ENCODE data around the gene GOSR2. TPM values are rescaled to one million over a fixed set of nuclear protein-coding genes. Genes with fewer than 3 reads are reported as not detected.
A peak's percentile ranks its signal among the peaks of the same experiment; 100 is the strongest.

Gene GOSR2
- total and polyA plus RNA-seq, 2 of the 13 experiments (the other 11 are each of a cell fraction or from before 2014, with no cell fraction given) = 61.5 to 63.9 TPM

GRCh38 chr17:46943501-46944393 is 20.8 kb downstream of the GOSR2 start (continued):
- TF ChIP-seq SATB2 (CRISPR knock-in tag; IDR thresholded peaks at IDR 0.05) (peak; percentile 67; the same call in 1 of the 2 replicates), MYPOP (CRISPR knock-in tag; IDR thresholded peaks at IDR 0.05) (peak; percentile 85), GATA4 (IDR thresholded peaks at IDR 0.05; ENCODE audit: borderline replicate concordance, low read depth) (0 out of 2 replicates have a peak, but pooled peaks have one; percentile 33), THAP11 (CRISPR knock-in tag; IDR thresholded peaks at IDR 0.05) (peak; percentile 79), MXD1 (CRISPR knock-in tag; IDR thresholded peaks at IDR 0.05) (peak; percentile 90), ZKSCAN1 (IDR thresholded peaks at IDR 0.05; ENCODE audit: low read length) (peak; percentile 99), ZNF468 (CRISPR knock-in tag; IDR thresholded peaks at IDR 0.05) (no peak), ATF1 (CRISPR knock-in tag; IDR thresholded peaks at IDR 0.05) (no peak; the same call in 1 of the 2 replicates), NAIF1 (CRISPR knock-in tag; IDR thresholded peaks at IDR 0.05; ENCODE audit: borderline replicate concordance) (peak; percentile 97), GMEB1 (CRISPR knock-in tag; IDR thresholded peaks at IDR 0.05; ENCODE audit: borderline replicate concordance) (peak; percentile 58), ZKSCAN8 (CRISPR knock-in tag; IDR thresholded peaks at IDR 0.05; ENCODE audit: borderline replicate concordance) (peak; percentile 91), ZFP82 (CRISPR knock-in tag; IDR thresholded peaks at IDR 0.05; ENCODE audit: borderline replicate concordance) (peak; percentile 86; the same call in 1 of the 2 replicates), MYC (CRISPR knock-in tag; IDR thresholded peaks at IDR 0.05; ENCODE audit: borderline replicate concordance) (peak; percentile 100), ZNF616 (CRISPR knock-in tag; IDR thresholded peaks at IDR 0.05; ENCODE audit: low read depth) (peak; percentile 75; the same call in 1 of the 2 replicates), SMYD3 (CRISPR knock-in tag; IDR thresholded peaks at IDR 0.05) (peak; percentile 97), TARDBP (CRISPR knock-in tag; IDR thresholded peaks at IDR 0.05) (peak; percentile 99), NR0B2 (CRISPR knock-in tag; IDR thresholded peaks at IDR 0.05) (peak; percentile 88; the same call in 1 of the 2 replicates)
- TF ChIP-seq, protein P1, sequence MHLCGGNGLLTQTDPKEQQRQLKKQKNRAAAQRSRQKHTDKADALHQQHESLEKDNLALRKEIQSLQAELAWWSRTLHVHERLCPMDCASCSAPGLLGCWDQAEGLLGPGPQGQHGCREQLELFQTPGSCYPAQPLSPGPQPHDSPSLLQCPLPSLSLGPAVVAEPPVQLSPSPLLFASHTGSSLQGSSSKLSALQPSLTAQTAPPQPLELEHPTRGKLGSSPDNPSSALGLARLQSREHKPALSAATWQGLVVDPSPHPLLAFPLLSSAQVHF (CRISPR knock-in tag; IDR thresholded peaks at IDR 0.05) = peak; percentile 91; the same call in 1 of the 2 replicates
- TF ChIP-seq, protein P2, sequence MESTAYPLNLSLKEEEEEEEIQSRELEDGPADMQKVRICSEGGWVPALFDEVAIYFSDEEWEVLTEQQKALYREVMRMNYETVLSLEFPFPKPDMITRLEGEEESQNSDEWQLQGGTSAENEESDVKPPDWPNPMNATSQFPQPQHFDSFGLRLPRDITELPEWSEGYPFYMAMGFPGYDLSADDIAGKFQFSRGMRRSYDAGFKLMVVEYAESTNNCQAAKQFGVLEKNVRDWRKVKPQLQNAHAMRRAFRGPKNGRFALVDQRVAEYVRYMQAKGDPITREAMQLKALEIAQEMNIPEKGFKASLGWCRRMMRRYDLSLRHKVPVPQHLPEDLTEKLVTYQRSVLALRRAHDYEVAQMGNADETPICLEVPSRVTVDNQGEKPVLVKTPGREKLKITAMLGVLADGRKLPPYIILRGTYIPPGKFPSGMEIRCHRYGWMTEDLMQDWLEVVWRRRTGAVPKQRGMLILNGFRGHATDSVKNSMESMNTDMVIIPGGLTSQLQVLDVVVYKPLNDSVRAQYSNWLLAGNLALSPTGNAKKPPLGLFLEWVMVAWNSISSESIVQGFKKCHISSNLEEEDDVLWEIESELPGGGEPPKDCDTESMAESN (CRISPR knock-in tag; conservative IDR thresholded peaks at IDR 0.05) = peak; percentile 97
- TF ChIP-seq, protein P3, sequence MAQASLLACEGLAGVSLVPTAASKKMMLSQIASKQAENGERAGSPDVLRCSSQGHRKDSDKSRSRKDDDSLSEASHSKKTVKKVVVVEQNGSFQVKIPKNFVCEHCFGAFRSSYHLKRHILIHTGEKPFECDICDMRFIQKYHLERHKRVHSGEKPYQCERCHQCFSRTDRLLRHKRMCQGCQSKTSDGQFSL (CRISPR knock-in tag; IDR thresholded peaks at IDR 0.05) = peak; percentile 84; the same call in 1 of the 2 replicates

Data from HepG2 (cell line).